Vagina (tissue), 2 donors: ENCODE measurements around the gene ZNF322. TPM values are rescaled to one million over a fixed set of nuclear protein-coding genes. Genes with fewer than 3 reads are reported as not detected.
"Not testable (repeated sequence)": the region's sequence is repeated elsewhere in the genome, so short reads cannot be mapped to it uniquely, and the experiment has no call there.

ENCODE experiments used
- DNase-seq, 2 donors: peaks; one replicate each; pipeline ENCODE4 v3.0.0-alpha.2; 2017; ENCODE audit errors: extremely low spot score in 2 of 2
- H3K27ac ChIP-seq: fragments of 200-600 bp; sonication (generic); one replicate; pipeline ENCODE4 v1.5.1; 2019
- H3K27me3 ChIP-seq: fragments of 200-600 bp; sonication (generic); one replicate; pipeline ENCODE4 v1.5.1; 2019
- H3K36me3 ChIP-seq, 2 donors: fragments of 200-600 bp; sonication (generic); one replicate each; pipeline ENCODE4 v1.5.1; 2017 to 2019
- H3K4me1 ChIP-seq: fragments of 200-600 bp; sonication (generic); one replicate; pipeline ENCODE4 v1.5.1; 2019
- H3K4me3 ChIP-seq, 2 donors: fragments of 200-600 bp; sonication (generic); 1 replicate in 1 of 2; 2 replicates in 1 of 2; pipeline ENCODE4 v1.5.1; 2016 to 2019
- H3K9me3 ChIP-seq: fragments of 200-600 bp; sonication (generic); one replicate; pipeline ENCODE4 v1.5.1; 2019
- CTCF ChIP-seq, 3 experiments: fragments of 450-650 bp in 2 of 3; fragments of 200-600 bp in 1 of 3; sonication (generic) in 1 of 3; IDR thresholded peaks; one replicate each; pipeline ENCODE4 v1.5.1; 2017 to 2019; ENCODE audit warnings: antibody characterized with exemption in 3 of 3, mild to moderate bottlenecking in 2 of 3, moderate library complexity in 2 of 3
- POLR2A ChIP-seq, 2 donors: fragments of 450-650 bp; IDR thresholded peaks; one replicate each; pipeline ENCODE4 v1.6.1; 2017; ENCODE audit warnings: antibody characterized with exemption in 2 of 2, mild to moderate bottlenecking in 2 of 2, moderate library complexity in 2 of 2
- POLR2AphosphoS5 ChIP-seq, 2 donors: sonication (generic); formaldehyde crosslinking; IDR thresholded peaks; one replicate each; pipeline ENCODE4 v1.9.0; 2017; ENCODE audit warnings: antibody characterized with exemption in 2 of 2, mild to moderate bottlenecking in 2 of 2, low read depth in 1 of 2; ENCODE audit not compliant: insufficient read depth in 1 of 2
- intact Hi-C: fragments of 100-400 bp; cut with DNase I; formaldehyde crosslinking; loops from one replicate; pipeline ENCODE4 v1.15.1; 2023
- total RNA-seq: library from RNA; depleted of rRNA; stranded (reverse); fragments of >200 nt; gene quantifications from one replicate; pipeline ENCODE4 v1.2.3, GENCODE V29; 2016

ZNF322 gene
- 11.5 TPM for total RNA-seq

GRCh38 chr6:26659042-26659999 is at the start of gene ZNF322:
Gene ZNF322, minus strand, starts transcription at chr6:26659746. Its CDS starts 21,193 bp downstream, at chr6:26638553.
- Histone ChIP-seq H3K27me3 (no peaks in the 10 kb centered on the region), H3K9me3 (no peaks in the 10 kb centered on the region), H3K4me3 (peak within 1 kb of the TSS; percentile 48 to 59), H3K4me1 (peaks cover 39% of the 10 kb centered on the region), H3K27ac (peak within 1 kb of the TSS; percentile 79), H3K36me3 (no peaks in the 10 kb centered on the region)
- peak; percentile 94 to 97 for DNase-seq
- intact Hi-C loops = no loop called here
- TF ChIP-seq POLR2A (IDR thresholded peaks at IDR 0.05) = peak in 1 of 2 donors; percentile 61
- TF ChIP-seq POLR2AphosphoS5 (IDR thresholded peaks at IDR 0.05; ENCODE audit: insufficient read depth in 1 of 2, low read depth in 1 of 2) = peak; percentile 90 to 95
- TF ChIP-seq CTCF (IDR thresholded peaks at IDR 0.05) = peak in 2 of 3 experiments; percentile 9 to 16

- H3K4me3 ChIP-seq, DNase-seq, H3K27me3 ChIP-seq, intact Hi-C loops, H3K27ac ChIP-seq, H3K36me3 ChIP-seq, H3K4me1 ChIP-seq, H3K9me3 ChIP-seq: not testable (repeated sequence)
These were observed 46.2 kb upstream of the ZNF322 start for GRCh38 chr6:26705780-26706179.

- H3K9me3 ChIP-seq, DNase-seq, H3K27ac ChIP-seq, H3K36me3 ChIP-seq, H3K4me1 ChIP-seq, intact Hi-C loops, H3K4me3 ChIP-seq, H3K27me3 ChIP-seq: not testable (repeated sequence)
These were observed 45.8 kb upstream of the ZNF322 start for GRCh38 chr6:26705352-26705751.

- H3K9me3 ChIP-seq, intact Hi-C loops, H3K27ac ChIP-seq, H3K4me3 ChIP-seq, H3K36me3 ChIP-seq, H3K4me1 ChIP-seq, H3K27me3 ChIP-seq, DNase-seq: not testable (repeated sequence)
These were observed 41.6 kb upstream of the ZNF322 start for GRCh38 chr6:26701023-26701747.

GRCh38 chr6:26697496-26697895 is 38.0 kb upstream of the ZNF322 start:
- H3K9me3 ChIP-seq, H3K36me3 ChIP-seq, H3K4me3 ChIP-seq, H3K27me3 ChIP-seq, DNase-seq, H3K27ac ChIP-seq, intact Hi-C loops, H3K4me1 ChIP-seq: not testable (repeated sequence)

GRCh38 chr6:26689324-26689947 is 29.9 kb upstream of the ZNF322 start:
- DNase-seq, H3K9me3 ChIP-seq, H3K27ac ChIP-seq, H3K4me1 ChIP-seq, intact Hi-C loops, H3K36me3 ChIP-seq, H3K27me3 ChIP-seq, H3K4me3 ChIP-seq: not testable (repeated sequence)

GRCh38 chr6:26682435-26683042 is 23.0 kb upstream of the ZNF322 start:
- H3K4me1 ChIP-seq, DNase-seq, intact Hi-C loops, H3K27me3 ChIP-seq, H3K27ac ChIP-seq, H3K4me3 ChIP-seq, H3K9me3 ChIP-seq, H3K36me3 ChIP-seq: not testable (repeated sequence)

GRCh38 chr6:26673287-26673686 is 13.7 kb upstream of the ZNF322 start:
- H3K27ac ChIP-seq, intact Hi-C loops, H3K4me1 ChIP-seq, H3K9me3 ChIP-seq, DNase-seq, H3K36me3 ChIP-seq, H3K4me3 ChIP-seq, H3K27me3 ChIP-seq: not testable (repeated sequence)

- intact Hi-C loops, H3K36me3 ChIP-seq, H3K27ac ChIP-seq, H3K4me3 ChIP-seq, H3K9me3 ChIP-seq, DNase-seq, H3K27me3 ChIP-seq, H3K4me1 ChIP-seq: not testable (repeated sequence)
These were observed 11.0 kb upstream of the ZNF322 start for GRCh38 chr6:26670558-26670957.

GRCh38 chr6:26670003-26670402 is 10.5 kb upstream of the ZNF322 start:
- DNase-seq, intact Hi-C loops, H3K27me3 ChIP-seq, H3K4me1 ChIP-seq, H3K36me3 ChIP-seq, H3K27ac ChIP-seq, H3K9me3 ChIP-seq, H3K4me3 ChIP-seq: not testable (repeated sequence)
